GM19328 (cell line): ENCODE results near the gene COL17A1.

Experiments
- ATAC-seq: cut with Tn5 transposase; IDR thresholded peaks from one replicate; pipeline ENCODE4 v1.9.1; 2021; ENCODE audit warnings: mild to moderate bottlenecking, moderate library complexity; ENCODE audit not compliant: unreplicated experiment

Gene COL17A1

DNA sequence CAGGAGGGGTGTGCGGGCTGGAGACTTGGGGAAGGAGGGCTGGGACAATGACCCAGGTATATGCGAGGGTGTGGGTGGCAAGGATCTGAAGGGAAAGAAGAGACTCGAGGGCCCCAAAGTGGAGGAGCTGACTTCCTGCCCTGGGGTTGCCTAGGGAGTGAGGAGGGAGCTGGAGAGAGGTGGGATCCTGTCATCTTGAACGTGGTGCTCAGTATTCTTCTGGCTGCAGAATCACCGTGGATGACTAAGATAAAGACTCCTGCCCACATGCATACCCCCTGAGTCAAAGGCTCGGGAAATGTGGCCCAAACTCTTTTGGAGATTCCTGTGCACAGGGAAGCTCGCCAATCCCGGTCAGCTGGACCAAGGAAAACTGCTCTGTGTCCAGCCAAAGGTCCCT lies 31.2 kb downstream of the COL17A1 start:
- ATAC-seq, result no peak

DNA sequence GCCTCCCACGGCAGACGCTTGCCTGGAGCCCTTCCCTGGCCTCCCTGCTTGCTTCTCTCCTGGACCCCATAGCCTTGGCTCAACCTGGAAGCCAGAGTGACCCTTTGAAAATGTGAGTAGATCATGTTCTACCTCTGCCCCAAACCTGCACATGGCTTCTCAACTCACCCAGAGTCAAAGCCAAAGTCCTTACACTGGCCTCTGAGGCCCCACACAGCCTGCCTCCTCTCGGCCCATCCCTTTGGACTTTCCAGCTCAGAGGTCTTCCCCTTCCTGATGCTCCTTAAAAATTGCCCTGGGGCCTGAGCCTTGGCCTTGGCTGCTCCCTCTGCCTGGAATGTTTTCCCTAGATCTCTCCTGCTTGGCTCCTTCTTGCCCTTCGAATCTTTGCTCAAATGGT lies 32.5 kb downstream of the COL17A1 start:
- ATAC-seq, result no peak

DNA sequence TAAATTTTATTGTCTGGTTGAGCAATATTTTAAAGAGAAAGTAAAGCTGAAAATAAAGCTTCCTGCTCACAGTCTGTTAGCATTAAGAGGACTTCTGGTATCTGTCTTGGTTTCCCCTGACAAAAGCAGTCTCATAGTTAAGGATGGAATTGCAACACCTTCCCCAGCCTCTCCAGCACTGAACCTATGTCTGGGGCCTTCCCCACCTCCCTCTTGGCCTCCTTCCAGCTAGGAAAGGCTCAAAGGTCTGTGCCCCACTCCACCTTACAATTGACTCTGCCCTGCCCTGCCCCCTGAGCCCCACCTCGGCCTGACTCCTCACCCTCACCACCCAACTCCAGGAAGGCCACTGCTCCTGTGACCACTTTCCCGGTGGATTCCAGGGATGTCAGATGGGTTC lies 33.2 kb downstream of the COL17A1 start:
- no peak for ATAC-seq

DNA sequence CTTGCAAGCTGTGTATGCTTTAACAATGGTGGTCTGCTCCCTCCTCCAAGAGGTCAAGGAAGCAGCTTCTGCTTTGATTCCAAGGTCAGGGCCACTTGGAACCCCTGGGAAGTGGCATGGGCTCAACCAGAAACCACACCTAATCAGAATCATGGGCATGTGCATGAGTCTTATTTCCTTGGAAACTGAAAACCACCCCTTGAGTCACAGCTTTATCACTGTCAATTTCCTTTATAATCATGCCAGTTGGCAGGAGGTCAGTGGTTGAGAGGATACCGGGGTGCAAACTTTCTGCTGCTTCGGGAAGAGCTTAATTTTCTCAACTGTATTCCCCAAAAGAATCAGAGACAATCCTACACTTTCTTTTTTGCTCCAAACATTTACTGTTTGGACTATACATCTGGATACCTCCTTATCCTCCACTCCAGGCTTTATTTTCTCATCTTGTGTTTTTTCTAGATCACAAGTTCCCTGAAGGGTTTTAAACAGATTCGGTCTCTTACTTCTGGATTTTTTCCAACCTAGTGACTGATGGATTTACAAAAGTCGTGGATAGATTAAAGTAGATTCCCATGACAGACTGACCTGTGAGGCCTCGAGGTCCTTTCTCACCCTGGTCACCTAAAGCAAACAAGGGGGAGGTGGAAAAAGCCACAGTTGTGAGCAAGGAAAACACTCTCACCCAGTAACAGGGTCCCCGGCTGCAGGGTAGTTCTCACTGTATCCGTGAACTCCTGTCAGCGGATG lies 36.0 kb downstream of the COL17A1 start:
- no peak for ATAC-seq

DNA sequence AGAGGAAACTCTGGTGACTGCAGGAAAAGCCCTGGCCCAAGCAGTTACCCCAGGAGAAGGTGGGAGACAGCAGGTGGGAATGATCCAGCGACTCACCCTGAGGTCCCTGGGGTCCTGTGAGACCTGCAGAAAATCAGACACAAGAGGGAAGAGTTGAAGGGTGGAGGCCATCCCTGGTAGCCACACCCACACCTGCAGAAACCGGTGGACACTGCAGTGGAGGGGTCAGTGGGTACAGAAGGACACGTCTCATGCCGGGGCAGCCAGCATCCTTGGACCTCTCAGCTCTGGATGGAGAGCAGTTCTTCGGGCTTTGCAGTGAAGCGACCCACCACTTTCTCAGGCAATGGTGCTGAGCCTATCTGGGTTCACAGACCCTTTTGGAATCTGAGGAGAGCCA lies 39.0 kb downstream of the COL17A1 start:
- ATAC-seq, result no peak

DNA sequence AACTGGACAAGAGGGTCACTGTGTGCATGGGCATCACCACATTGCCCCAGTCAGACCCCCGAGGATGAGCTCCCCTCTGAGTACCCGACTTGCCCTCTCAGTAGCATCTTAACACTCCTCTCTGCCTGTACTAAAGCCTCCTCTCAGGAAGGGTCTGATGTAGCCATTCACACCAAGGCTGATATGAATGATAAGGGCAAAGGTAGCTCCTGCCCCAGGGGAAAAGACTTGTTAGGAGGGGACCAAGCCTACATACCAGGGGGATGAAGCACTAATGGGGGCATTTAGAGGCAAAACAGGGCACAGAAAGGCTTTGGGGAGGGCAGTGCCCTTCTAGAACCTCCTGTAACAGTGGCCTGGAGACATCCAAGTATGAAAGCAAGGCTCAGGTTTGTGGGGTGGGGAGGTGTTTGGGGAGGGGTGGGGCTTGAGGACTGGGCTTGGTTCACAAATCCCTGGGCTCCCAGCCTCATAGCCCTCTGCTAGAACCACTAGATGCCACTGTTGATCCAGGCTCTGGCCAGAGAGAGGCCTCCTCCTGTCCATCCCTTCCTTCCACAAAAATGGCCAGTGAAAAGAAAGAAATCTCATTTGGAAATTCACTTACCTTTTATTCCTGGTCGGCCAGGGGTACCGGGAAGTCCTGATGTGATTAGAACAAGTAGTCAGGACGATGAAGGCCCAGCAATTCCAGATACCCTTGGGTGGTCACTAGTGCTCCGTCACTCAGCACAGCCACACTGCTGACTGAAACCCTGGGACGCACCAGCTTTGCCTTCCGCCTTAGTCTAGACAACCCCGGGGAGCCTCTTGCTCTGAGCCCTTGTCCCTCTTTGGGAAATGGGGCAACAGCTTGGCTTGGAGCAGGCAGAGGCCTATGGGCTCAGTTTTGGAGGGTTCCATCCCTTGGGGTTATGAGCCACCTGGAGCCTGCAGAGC lies 40.3 kb downstream of the COL17A1 start:
- no peak for ATAC-seq

DNA sequence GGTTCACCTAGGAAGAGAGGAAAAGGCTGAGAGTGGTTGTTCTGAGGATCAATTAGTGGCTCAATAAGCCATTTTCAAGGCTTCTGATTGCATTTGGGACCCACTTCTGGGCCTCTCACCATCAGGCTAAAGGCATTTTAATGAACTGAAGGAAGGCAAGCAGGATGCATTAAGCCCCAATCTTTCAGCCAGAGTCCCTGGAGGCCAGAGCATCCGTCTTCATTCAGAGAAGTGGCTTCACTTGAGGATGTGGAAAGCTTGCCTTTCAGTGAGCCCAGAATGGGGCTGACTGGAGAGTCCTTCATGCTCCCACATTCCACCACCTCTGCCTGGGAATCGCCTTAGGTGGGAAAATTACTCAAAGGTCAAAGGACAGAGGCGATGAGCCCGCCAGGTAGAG lies 41.8 kb downstream of the COL17A1 start:
- ATAC-seq, result no peak

DNA sequence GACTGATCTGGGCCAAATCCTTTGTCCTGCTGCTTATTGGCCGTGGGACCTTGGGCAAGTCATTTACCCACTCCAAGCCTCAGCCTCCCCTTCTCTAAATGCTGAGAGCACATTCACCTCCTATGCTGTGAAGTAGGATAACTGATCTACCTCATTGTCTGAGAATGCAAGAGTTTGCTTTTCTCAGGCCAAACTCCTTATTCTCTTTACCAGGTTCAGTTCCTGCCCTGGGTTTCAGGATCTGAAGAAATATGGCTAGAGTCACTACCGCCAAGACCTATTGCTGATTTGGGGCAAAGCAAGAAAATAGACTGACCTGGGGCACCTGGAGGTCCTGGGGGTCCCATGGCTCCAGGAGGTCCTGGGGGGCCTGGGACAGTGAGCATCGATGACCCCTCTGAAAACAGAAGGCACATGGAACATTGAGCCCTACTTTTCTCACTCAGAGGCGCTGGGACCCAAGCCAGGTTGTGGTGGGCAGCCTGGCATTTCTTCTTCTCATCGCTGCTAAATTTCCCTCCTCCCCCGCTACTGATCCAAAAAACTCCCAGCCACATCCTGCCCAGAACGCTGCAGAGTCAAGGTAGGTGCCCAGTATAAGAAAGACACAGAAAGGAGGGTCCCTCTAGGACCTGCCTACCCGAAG lies 42.4 kb downstream of the COL17A1 start:
- no peak for ATAC-seq

DNA sequence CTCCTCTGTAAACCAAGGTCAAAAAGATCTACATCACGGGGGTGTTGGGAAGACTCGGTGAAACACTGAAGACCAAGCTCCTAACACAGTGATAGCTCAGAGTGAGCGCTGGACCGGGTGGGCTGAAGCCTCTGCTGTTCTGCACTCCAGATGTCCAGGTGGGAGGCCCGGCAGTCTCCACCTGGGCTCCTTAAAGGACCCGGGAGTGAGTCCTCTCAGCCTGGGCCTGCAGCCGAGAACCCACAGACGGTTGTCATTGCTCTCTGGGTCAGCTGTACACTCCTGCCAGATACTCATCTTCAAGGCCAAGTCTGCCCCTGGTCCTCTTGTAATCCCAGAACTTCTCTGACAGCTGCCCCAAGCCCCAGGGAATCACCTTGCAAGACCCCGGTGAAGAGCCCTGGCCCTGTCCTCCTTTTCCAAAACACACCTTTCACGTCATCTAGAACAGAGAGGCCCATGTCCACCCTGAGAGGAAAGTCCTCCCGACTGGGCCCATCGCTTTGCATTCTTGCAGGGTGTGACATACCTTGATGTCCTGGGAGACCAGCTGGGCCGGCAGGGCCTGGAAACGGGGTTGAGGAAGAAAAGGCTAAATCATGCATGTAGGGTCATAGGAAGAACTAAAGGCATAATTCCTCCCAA lies 43.7 kb downstream of the COL17A1 start:
- no peak for ATAC-seq

DNA sequence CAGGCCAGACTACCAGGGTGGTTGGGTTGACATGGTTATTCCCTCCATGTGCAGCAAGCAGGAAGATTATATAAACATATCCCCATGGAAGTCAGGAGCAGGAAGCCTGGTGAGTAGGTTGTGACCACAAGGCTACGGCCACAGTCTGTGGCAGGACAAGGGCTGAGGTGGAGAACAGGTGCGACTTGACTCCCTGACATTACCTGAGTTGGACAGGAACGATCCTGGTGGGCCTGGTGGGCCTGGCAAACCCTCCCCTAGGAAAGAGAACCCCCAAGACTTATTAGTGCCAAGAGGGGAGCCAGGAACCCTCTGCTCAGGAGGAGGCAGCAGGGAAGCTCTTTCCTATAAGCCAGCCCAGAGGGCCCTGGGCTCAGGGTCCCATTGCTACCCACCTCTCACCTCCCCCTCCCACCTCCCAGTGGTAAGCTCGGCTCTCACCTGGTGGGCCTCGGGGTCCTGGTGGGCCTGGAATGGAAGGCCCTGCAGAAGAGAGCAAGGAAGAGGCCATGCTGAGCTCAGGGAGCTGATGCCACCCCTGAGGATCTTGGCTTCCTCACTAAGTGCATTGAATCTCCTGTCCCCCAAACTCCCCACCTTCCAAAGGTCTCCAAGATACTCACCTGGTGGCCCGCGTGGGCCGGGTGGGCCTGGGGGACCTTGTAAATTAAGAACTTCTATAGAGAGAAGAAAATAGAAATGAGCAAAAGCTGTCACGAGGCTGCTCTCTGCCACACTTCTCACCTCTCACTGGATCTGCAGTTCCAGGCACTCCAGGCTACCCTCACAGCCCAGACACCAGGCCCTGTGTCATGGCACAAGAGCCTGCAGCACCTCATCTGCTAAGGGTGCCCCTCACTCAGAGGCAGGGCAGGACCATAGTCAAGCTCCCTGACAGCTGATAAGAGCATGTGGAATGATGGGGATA lies 44.6 kb downstream of the COL17A1 start:
- no peak for ATAC-seq

DNA sequence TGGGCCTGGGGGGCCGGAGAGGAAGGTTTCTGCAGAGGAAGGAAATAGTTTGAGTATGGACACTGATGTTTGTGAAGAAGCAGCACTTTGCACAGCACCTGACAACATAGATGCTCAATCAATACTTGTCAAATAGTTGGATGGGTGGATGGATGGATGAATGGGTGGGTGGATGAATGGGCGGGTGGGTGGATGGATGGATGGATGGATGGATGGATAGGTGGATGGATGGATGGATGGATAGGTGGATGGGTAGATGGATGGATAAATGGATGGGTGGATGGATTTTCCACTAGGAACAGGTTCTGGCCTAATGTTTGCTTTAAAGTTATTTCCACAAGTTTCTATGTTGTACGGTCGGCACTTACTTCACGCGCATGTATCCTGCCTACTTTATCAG lies 45.3 kb downstream of the COL17A1 start:
- no peak for ATAC-seq

DNA sequence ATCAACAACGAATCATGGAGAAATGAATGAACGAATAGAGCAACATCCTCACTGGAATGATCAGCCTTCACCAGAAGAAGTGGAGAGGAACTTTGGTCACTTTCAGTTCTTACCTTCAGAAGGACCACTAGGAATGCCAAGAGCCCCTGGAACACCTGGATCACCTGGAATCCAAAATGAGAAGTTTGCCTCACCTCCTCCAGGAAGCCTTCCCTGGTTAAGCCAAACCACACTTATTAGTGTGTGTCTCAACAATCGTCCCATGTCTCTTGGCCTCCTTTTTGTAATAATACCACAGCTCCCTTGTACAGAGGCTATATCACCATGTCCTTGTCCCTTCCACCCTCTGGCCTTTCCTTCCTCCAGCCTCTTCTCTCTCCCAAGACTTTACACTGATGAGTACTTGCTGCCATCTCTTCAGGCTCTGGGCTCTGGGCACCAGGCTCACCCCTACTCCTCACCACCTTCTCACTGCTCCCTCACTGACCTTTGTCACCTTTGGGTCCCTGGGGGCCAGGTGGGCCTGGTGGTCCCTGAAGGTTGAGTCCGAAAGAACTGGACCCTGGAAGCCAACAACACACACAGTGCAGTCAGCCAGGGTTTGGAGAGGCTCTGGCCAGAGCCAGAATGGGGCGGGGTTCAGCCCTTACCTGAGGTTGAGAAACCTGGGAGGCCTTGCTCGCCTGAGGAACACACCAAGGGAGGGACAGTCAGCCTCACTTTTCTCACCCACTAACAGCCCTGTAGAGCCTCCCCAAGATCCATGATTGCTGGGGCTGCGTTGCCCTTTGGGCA lies 46.5 kb downstream of the COL17A1 start:
- ATAC-seq, result no peak

DNA sequence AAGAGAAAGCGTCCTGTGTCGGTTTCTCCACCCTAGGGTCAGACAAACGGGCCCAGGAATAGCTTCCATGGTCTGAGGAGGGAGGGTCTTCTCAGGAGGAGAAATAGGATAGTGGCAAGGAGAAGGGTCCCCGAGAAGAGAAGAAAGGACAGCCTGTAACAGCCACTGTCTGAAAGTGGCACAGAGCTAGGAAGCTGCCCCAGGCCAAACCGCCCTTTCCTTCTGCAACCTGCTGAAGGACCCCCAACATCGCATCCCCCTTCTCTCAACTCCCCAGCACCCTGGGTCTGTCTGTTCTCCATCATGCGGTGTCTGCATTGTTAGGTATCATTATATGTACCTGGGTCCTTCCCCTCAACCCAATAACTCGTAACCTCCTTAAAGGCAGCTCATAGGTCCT lies 47.1 kb downstream of the COL17A1 start:
- no peak for ATAC-seq

DNA sequence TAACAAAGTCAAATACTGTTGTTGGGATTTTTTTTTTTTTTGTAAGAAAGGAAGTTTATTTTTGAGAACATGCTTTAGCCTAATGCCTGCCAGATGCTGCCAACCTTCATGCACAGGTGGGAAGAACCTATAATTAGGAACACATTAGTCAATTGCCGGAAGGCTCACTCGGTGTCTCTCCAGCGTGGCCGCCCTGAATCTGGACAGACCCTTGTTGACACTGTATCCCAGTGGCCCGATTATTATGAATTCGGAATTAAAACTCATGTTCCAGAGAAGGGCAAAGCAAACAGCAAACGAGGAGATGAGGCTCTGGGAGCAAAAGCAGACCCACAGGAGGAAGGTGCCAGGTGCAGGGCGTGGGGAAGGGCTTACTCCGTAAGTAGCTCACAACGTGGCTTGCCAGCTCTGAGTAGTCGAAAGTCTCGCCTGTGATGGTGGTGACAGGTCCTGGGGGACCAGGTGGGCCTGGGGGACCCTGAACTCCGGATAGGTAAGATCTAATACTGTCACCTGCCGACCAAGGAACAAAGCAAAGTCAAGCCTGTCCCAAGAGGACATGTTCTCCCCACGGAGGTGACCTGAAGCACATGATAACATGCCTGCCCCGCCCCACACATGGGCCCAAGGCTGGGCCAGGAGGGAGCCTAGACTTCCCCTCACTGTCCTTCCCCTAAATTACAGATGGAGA lies 48.3 kb downstream of the COL17A1 start:
- no peak for ATAC-seq

DNA sequence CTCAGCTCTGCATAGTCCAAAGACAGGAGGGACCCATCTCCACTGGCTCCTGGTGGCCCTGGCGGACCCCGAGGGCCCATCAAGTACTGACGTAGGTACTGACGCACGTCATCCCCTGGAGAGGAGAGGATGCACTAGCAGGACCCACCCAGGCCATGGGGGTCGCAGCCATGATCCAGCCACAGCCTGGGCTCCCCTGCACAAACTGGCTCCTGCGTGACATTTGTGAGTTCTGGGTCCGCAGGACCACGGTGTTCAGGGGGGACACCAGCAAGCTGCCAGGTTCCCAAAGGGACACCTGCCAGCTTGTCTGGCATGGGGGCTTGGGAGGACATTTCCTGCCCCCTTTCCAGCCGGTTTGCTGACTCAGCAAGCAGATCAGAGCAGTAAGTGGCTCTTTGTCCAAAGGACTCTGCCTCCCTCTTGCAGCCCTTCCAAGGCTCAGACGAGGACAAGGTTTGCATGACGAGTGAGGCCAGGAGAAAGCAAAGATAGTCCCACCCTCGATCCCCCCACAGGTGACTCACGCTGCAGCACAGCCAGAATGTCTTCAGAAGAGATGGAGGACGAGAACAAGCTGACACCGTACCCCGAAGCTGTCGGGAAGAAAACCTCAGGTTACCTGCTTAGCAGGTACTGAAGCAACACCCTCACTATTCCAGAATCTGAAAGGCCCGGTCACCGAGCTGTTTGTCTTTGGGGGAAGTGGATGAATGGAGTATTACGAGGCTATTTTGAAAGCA lies 49.0 kb downstream of the COL17A1 start:
- ATAC-seq, result no peak

DNA sequence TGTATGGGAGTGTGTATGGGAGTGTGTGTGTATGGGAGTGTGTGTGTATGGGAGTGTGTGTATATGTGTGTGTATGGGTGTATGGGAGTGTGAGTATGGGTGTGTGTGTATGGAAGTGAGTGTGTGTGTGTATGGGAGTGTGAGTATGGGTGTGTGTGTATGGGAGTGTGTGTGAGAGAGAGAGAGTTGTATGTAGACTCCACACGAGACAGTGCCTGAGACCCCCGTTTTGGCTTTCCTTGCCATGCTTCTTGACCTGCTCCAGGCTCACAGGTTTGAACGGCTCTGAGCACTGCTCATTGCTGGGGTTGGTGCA lies 49.7 kb downstream of the COL17A1 start:
- no peak for ATAC-seq

DNA sequence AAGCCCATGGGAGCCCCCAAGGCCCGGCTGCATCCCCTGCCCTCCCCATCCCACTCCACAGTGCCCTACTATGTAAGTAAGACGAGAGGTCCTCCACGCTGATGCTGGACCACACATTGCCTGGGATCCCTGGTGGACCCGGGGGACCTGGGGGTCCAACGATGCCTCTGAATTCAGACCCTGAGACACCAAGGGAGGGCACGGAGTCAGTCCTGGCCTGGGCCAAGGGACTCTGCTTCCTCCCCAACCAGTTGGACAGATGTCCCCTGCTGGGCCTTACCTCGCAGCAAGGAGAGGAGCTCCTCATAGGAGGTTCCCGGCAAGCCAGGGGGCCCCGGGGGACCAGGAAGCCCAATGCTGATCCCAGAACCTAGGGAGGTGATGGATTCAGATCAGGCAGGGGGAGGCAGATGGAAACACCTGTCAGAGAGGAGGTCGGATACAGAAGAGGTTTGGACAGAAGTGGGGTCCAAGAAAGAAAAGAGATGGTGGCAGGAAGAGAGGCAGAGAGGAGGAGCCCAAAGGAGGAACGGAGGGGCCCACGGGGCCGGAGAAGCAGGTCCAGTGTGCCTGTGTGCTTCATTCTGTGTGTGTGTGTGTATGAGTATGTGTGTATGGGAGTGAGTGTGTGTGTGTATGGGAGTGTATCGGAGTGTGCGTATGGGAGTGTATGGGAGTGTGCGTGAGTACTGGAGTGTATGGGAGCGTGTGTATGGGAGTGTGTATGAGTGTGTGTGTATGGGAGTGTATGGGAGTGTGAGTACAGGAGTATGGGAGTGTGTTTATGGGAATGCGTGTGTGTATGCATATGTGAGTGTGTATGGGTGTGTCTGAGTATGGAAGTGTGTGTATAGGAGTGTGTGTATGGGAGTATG lies 50.2 kb downstream of the COL17A1 start:
- no peak for ATAC-seq
